Stimulated activated CD4-positive, alpha-beta T cell treated with anti-CD3 and anti-CD28 coated beads, Interleukin-12 subunit alpha, Interleukin-12 subunit beta, amount 100 ng/mL, for 24 hours (primary cell): ENCODE results near the gene CHST15.

Source experiments
- DNase-seq, 2 experiments: peaks; one replicate each; pipeline ENCODE4 v3.0.0-alpha.2; 2020; ENCODE audit warnings: low read depth in 2 of 2

The CHST15 gene

GRCh38 chr10:124029559-124029958, 63.8 kb downstream of the CHST15 start:
- DNase-seq, result no peak

- no peak for DNase-seq
Observed at GRCh38 chr10:124028700-124029480, 64.5 kb downstream of the CHST15 start.

- DNase-seq, result no peak
Observed at GRCh38 chr10:124027651-124028050, 65.7 kb downstream of the CHST15 start.

GRCh38 chr10:124027031-124027611, 66.3 kb downstream of the CHST15 start:
- no peak for DNase-seq

GRCh38 chr10:124026589-124026939, 66.8 kb downstream of the CHST15 start:
- DNase-seq, result no peak

GRCh38 chr10:124025660-124026588, 67.5 kb downstream of the CHST15 start:
- DNase-seq, result no peak

GRCh38 chr10:124025152-124025551, 68.2 kb downstream of the CHST15 start:
- no peak for DNase-seq

- DNase-seq, result no peak
Observed at GRCh38 chr10:124022066-124022465, 71.3 kb downstream of the CHST15 start.

GRCh38 chr10:124020981-124021815, 72.2 kb downstream of the CHST15 start:
- DNase-seq, result no peak

GRCh38 chr10:124019886-124020797, 73.3 kb downstream of the CHST15 start:
- DNase-seq, result no peak

- no peak for DNase-seq
Observed at GRCh38 chr10:124018886-124019525, 74.4 kb downstream of the CHST15 start.

GRCh38 chr10:124017729-124018128, 75.7 kb downstream of the CHST15 start:
- no peak for DNase-seq

GRCh38 chr10:124016804-124017375, 76.5 kb downstream of the CHST15 start:
- DNase-seq, result no peak

GRCh38 chr10:124015991-124016390, 77.4 kb downstream of the CHST15 start:
- DNase-seq, result no peak

- DNase-seq, result no peak
Observed at GRCh38 chr10:124014416-124015154, 78.8 kb downstream of the CHST15 start.

- DNase-seq, result no peak
Observed at GRCh38 chr10:124013916-124014315, 79.5 kb downstream of the CHST15 start.

- no peak for DNase-seq
Observed at GRCh38 chr10:124012991-124013390, 80.4 kb downstream of the CHST15 start.

GRCh38 chr10:124012583-124012982, 80.8 kb downstream of the CHST15 start:
- no peak for DNase-seq

- no peak for DNase-seq
Observed at GRCh38 chr10:124012066-124012465, 81.3 kb downstream of the CHST15 start.
